ENCODE results near the gene LRRFIP1.
"Not testable (repeated sequence)": the region's sequence is repeated elsewhere in the genome, so short reads cannot be mapped to it uniquely, and the experiment has no call there.

Gene LRRFIP1

GRCh38 chr2:237627441-237628246 lies at the start of gene LRRFIP1:
TSS of gene LRRFIP1 (plus strand) at chr2:237627587. CDS start at chr2:237627645, 58 bp downstream.
- DNase-seq: no peak

- no peak for DNase-seq
Measured at GRCh38 chr2:237577956-237578870, 49.2 kb upstream of the LRRFIP1 start.

GRCh38 chr2:237581326-237581725 lies 46.1 kb upstream of the LRRFIP1 start:
- DNase-seq: no peak

GRCh38 chr2:237581751-237582746 lies 45.3 kb upstream of the LRRFIP1 start:
- peak; percentile 38 for DNase-seq

GRCh38 chr2:237583385-237584295 lies 43.7 kb upstream of the LRRFIP1 start:
- DNase-seq: no peak

- DNase-seq: no peak
Measured at GRCh38 chr2:237585590-237586221, 41.7 kb upstream of the LRRFIP1 start.

GRCh38 chr2:237588044-237588696 lies 39.2 kb upstream of the LRRFIP1 start:
- DNase-seq: no peak

- no peak for DNase-seq
Measured at GRCh38 chr2:237590272-237591140, 36.9 kb upstream of the LRRFIP1 start, which contains the start of gene RAB17. TSS of gene RAB17 (minus strand) at chr2:237590734. CDS start at chr2:237586154, 4,580 bp downstream.

- no peak for DNase-seq
Measured at GRCh38 chr2:237591141-237591881, 36.1 kb upstream of the LRRFIP1 start.

GRCh38 chr2:237592425-237592980 lies 34.9 kb upstream of the LRRFIP1 start:
- DNase-seq: no peak

GRCh38 chr2:237593036-237593435 lies 34.4 kb upstream of the LRRFIP1 start:
- DNase-seq: no peak

GRCh38 chr2:237593596-237594320 lies 33.6 kb upstream of the LRRFIP1 start:
- DNase-seq: no peak

GRCh38 chr2:237594514-237594871 lies 32.9 kb upstream of the LRRFIP1 start:
- DNase-seq: no peak

GRCh38 chr2:237595829-237596519 lies 31.4 kb upstream of the LRRFIP1 start:
- DNase-seq: not testable (repeated sequence)

GRCh38 chr2:237596520-237597195 lies 30.7 kb upstream of the LRRFIP1 start:
- DNase-seq: no peak
